Ishikawa (cell line): ENCODE results near the gene BSDC1.

Experiments used
- CEBPB ChIP-seq: IDR thresholded peaks from 2 replicates; pipeline ENCODE4 v1.6.1; 2012
- CREB1 ChIP-seq: IDR thresholded peaks from 2 replicates; pipeline ENCODE4 v1.6.1; 2012; ENCODE audit warnings: low read depth
- EGR1 ChIP-seq: IDR thresholded peaks from 2 replicates; pipeline ENCODE4 v1.6.1; 2012
- EP300 ChIP-seq: IDR thresholded peaks from 2 replicates; pipeline ENCODE4 v1.6.1; 2012; ENCODE audit warnings: borderline replicate concordance
- FOXM1 ChIP-seq: IDR thresholded peaks from 2 replicates; pipeline ENCODE4 v1.6.1; 2012; ENCODE audit warnings: low read depth, borderline replicate concordance
- NFIC ChIP-seq: IDR thresholded peaks from 2 replicates; pipeline ENCODE4 v1.6.1; 2012
- RAD21 ChIP-seq: IDR thresholded peaks from 2 replicates; pipeline ENCODE4 v1.6.1; 2012; ENCODE audit warnings: low read depth
- REST ChIP-seq: IDR thresholded peaks from 2 replicates; pipeline ENCODE4 v1.6.1; 2012; ENCODE audit warnings: low read depth, mild to moderate bottlenecking
- TAF1 ChIP-seq: IDR thresholded peaks from 2 replicates; pipeline ENCODE4 v1.6.1; 2012; ENCODE audit warnings: low read depth, mild to moderate bottlenecking
- TEAD4 ChIP-seq: IDR thresholded peaks from 2 replicates; pipeline ENCODE4 v1.6.1; 2012
- USF1 ChIP-seq: IDR thresholded peaks from 2 replicates; pipeline ENCODE4 v1.6.1; 2012
- YY1 ChIP-seq: IDR thresholded peaks from 2 replicates; pipeline ENCODE4 v1.6.1; 2012; ENCODE audit warnings: low read depth
- ZBTB7A ChIP-seq: IDR thresholded peaks from 2 replicates; pipeline ENCODE4 v1.6.1; 2012; ENCODE audit warnings: low read depth
- TF ChIP-seq, protein P1 (sequence below): IDR thresholded peaks from 2 replicates; pipeline ENCODE4 v1.6.1; 2012

GRCh38 chr1:32332290-32333079 is 61.8 kb downstream of the BSDC1 start:
- TF ChIP-seq TAF1 (no peak), YY1 (no peak), USF1 (no peak), NFIC (peak; percentile 43), CEBPB (no peak), REST (no peak), RAD21 (0 out of 2 replicates have a peak, but pooled peaks have one; percentile 6), FOXM1 (no peak), TEAD4 (peak; percentile 13; the same call in 1 of the 2 replicates), EP300 (0 out of 2 replicates have a peak, but pooled peaks have one; percentile 14), ZBTB7A (peak; percentile 94), CREB1 (no peak), EGR1 (peak; percentile 50; the same call in 1 of the 2 replicates)
- TF ChIP-seq, protein P1, sequence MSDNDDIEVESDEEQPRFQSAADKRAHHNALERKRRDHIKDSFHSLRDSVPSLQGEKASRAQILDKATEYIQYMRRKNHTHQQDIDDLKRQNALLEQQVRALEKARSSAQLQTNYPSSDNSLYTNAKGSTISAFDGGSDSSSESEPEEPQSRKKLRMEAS: no peak
